ENCODE measurements around the gene NTN5.

DNA sequence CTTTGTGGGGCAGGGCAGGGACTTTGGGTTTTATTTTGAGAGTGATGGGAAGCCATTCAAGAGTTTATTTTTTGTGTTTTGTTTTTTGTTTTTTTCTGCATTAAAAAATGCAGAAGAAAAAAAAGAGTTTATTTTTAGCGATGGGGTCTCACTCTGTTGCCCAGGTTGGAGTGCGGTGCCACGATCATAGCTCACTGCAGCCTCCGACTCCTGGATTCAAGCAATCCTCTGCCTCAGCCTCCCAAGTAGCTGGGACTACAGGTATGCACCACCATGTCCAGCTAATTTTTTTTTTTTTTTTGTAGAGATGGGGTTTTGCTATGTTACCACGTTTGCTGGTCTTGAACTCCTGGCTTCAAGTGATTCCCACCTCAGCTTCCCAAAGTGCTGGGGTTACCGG, 14.3 kb downstream of the NTN5 start:
- TF ChIP-seq, protein P1, sequence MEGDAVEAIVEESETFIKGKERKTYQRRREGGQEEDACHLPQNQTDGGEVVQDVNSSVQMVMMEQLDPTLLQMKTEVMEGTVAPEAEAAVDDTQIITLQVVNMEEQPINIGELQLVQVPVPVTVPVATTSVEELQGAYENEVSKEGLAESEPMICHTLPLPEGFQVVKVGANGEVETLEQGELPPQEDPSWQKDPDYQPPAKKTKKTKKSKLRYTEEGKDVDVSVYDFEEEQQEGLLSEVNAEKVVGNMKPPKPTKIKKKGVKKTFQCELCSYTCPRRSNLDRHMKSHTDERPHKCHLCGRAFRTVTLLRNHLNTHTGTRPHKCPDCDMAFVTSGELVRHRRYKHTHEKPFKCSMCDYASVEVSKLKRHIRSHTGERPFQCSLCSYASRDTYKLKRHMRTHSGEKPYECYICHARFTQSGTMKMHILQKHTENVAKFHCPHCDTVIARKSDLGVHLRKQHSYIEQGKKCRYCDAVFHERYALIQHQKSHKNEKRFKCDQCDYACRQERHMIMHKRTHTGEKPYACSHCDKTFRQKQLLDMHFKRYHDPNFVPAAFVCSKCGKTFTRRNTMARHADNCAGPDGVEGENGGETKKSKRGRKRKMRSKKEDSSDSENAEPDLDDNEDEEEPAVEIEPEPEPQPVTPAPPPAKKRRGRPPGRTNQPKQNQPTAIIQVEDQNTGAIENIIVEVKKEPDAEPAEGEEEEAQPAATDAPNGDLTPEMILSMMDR (IDR thresholded peaks at IDR 0.05 in 4 of 5, conservative IDR thresholded peaks at IDR 0.05 in 1 of 5): no peak
- no peak for TF ChIP-seq POLR2A (IDR thresholded peaks at IDR 0.05)
